HG03439 (cell line): ENCODE measurements around the gene PITHD1.
"Not testable (repeated sequence)": the region's sequence is repeated elsewhere in the genome, so short reads cannot be mapped to it uniquely, and the experiment has no call there.

Experiments used
- ATAC-seq: cut with Tn5 transposase; IDR thresholded peaks from one replicate; pipeline ENCODE4 v1.9.1; 2021; ENCODE audit warnings: mild to moderate bottlenecking, moderate library complexity; ENCODE audit not compliant: unreplicated experiment

The PITHD1 gene

GRCh38 chr1:23772854-23773242, 5.4 kb upstream of the PITHD1 start:
- no peak for ATAC-seq

- ATAC-seq: no peak
These were observed 3.9 kb upstream of the PITHD1 start for GRCh38 chr1:23774174-23774880.

GRCh38 chr1:23776217-23776616, 2.0 kb upstream of the PITHD1 start:
- ATAC-seq: no peak

- ATAC-seq: no peak
These were observed 1.7 kb downstream of the PITHD1 start for GRCh38 chr1:23779826-23780371.

- ATAC-seq: not testable (repeated sequence)
These were observed 4.9 kb downstream of the PITHD1 start for GRCh38 chr1:23783141-23783540.

- ATAC-seq: no peak
These were observed 6.6 kb downstream of the PITHD1 start for GRCh38 chr1:23784846-23785245.

- no peak for ATAC-seq
These were observed 9.5 kb downstream of the PITHD1 start for GRCh38 chr1:23787701-23788100.

GRCh38 chr1:23788695-23789094, 10.5 kb downstream of the PITHD1 start:
- ATAC-seq: no peak

- ATAC-seq: peak; percentile 58
These were observed 12.7 kb downstream of the PITHD1 start, which contains the start of gene LYPLA2 for GRCh38 chr1:23790696-23791515. TSS of gene LYPLA2 (plus strand) at chr1:23791145. CDS start at chr1:23792683, 1,538 bp downstream.

- no peak for ATAC-seq
These were observed 13.4 kb downstream of the PITHD1 start for GRCh38 chr1:23791516-23792047.

GRCh38 chr1:23792151-23792945, 14.1 kb downstream of the PITHD1 start:
- ATAC-seq: no peak

GRCh38 chr1:23793018-23793781, 15.0 kb downstream of the PITHD1 start:
- no peak for ATAC-seq

- no peak for ATAC-seq
These were observed 15.9 kb downstream of the PITHD1 start for GRCh38 chr1:23793861-23794731.

GRCh38 chr1:23794732-23795182, 16.5 kb downstream of the PITHD1 start:
- not testable (repeated sequence) for ATAC-seq

- no peak for ATAC-seq
These were observed 17.7 kb downstream of the PITHD1 start for GRCh38 chr1:23795676-23796465.

GRCh38 chr1:23796466-23797271, 18.5 kb downstream of the PITHD1 start:
- no peak for ATAC-seq
